Vagina (tissue), 2 donors: Measurements from ENCODE around the gene PON2.

Source experiments
- CTCF ChIP-seq, 3 experiments: fragments of 450-650 bp in 2 of 3; fragments of 200-600 bp in 1 of 3; sonication (generic) in 1 of 3; IDR thresholded peaks; one replicate each; pipeline ENCODE4 v1.5.1; 2017 to 2019; ENCODE audit warnings: antibody characterized with exemption in 3 of 3, mild to moderate bottlenecking in 2 of 3, moderate library complexity in 2 of 3
- POLR2A ChIP-seq, 2 donors: fragments of 450-650 bp; IDR thresholded peaks; one replicate each; pipeline ENCODE4 v1.6.1; 2017; ENCODE audit warnings: antibody characterized with exemption in 2 of 2, mild to moderate bottlenecking in 2 of 2, moderate library complexity in 2 of 2
- POLR2AphosphoS5 ChIP-seq, 2 donors: sonication (generic); formaldehyde crosslinking; IDR thresholded peaks; one replicate each; pipeline ENCODE4 v1.9.0; 2017; ENCODE audit warnings: antibody characterized with exemption in 2 of 2, mild to moderate bottlenecking in 2 of 2, low read depth in 1 of 2; ENCODE audit not compliant: insufficient read depth in 1 of 2

GRCh38 chr7:95412075-95412474, 22.8 kb downstream of the PON2 start:
- TF ChIP-seq CTCF (IDR thresholded peaks at IDR 0.05) (no peak), POLR2A (IDR thresholded peaks at IDR 0.05) (no peak), POLR2AphosphoS5 (IDR thresholded peaks at IDR 0.05; ENCODE audit: insufficient read depth in 1 of 2, low read depth in 1 of 2) (no peak)
